ENCODE results near the gene CTSD.

The CTSD gene

DNA sequence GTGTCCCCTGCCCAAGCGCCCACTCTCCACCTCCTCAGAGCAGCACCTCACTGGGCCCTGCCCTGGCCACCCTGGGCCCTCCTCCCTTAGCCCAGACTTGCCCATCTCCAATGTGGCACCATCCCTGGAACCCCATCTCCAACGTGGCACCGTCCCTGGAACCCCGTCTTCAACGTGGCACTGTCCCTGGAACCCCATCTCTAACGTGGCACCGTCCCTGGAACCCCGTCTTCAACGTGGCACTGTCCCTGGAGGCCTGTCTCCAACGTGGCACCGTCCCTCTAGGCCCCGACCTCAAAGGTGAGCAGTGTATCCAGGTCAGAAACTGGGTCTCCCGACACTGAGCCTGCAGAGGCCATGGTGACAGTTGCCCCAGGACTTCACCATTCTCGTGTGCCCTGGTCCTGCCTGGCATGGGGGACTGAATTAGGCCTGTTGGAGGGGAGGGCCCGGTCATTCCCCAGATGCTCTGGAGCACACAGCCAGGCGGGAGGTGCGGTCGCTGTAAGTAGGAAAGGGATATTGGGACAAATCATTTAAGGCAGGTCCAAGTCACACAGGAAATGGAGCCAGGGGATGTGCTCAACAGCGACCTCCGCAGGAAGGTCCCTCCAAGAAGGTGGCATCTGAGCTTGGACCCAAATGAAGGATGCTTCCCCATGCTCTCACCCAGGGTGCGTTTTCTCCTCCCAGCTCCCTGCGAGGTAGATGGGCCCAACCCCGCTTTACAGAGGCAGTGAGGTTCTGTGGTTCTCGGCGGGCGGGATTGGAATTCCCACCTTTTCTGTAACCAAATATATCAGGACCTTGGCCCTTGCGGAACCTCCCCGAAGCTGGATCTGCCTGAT lies 2.4 kb upstream of the CTSD start:
- TF ChIP-seq TAF1 (IDR thresholded peaks at IDR 0.05; ENCODE audit: borderline replicate concordance, insufficient read depth, low read length) = no peak
- TF ChIP-seq SIN3A (IDR thresholded peaks at IDR 0.05; ENCODE audit: borderline replicate concordance, insufficient read depth, low read length) = no peak
- no peak for TF ChIP-seq POLR2AphosphoS5 (IDR thresholded peaks at IDR 0.05; ENCODE audit: low read depth, low read length)
- TF ChIP-seq REST (IDR thresholded peaks at IDR 0.05; ENCODE audit: insufficient read depth in 1 of 2, low read depth in 2 of 2, low read length in 2 of 2) = no peak
- TF ChIP-seq FOXP2 (optimal IDR thresholded peaks at IDR 0.05; ENCODE audit: borderline replicate concordance, extremely low read depth, extremely low read length, insufficient read depth) = no peak

DNA sequence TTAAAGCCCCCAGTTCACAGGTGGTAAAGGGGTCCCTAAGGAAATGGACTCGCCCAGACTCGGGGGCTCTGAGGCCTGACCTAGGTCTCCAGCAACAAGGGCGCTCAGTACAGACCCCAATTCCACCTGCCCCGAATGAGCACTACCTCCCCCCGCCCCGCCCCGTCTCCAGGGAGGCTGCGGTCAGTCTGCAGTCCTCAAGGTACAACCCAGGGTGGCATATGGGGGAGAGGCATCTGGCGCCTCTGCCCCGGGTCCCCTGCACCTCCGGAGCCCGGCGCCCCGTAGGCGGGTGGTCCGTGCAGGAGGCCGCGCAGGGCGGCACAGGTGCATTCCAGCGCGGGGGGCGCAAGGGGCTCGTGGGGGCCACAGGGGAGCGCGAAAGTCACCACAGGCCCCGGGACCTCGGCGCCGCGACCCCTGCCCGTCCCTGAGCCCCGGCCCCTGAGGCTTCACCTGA lies 361 bp downstream of the CTSD start:
- TF ChIP-seq REST (IDR thresholded peaks at IDR 0.05; ENCODE audit: insufficient read depth in 1 of 2, low read depth in 2 of 2, low read length in 2 of 2) = no peak
- TF ChIP-seq SIN3A (IDR thresholded peaks at IDR 0.05; ENCODE audit: borderline replicate concordance, insufficient read depth, low read length) = no peak
- no peak for TF ChIP-seq FOXP2 (optimal IDR thresholded peaks at IDR 0.05; ENCODE audit: borderline replicate concordance, extremely low read depth, extremely low read length, insufficient read depth)
- no peak for TF ChIP-seq POLR2AphosphoS5 (IDR thresholded peaks at IDR 0.05; ENCODE audit: low read depth, low read length)
- no peak for TF ChIP-seq TAF1 (IDR thresholded peaks at IDR 0.05; ENCODE audit: borderline replicate concordance, insufficient read depth, low read length)

DNA sequence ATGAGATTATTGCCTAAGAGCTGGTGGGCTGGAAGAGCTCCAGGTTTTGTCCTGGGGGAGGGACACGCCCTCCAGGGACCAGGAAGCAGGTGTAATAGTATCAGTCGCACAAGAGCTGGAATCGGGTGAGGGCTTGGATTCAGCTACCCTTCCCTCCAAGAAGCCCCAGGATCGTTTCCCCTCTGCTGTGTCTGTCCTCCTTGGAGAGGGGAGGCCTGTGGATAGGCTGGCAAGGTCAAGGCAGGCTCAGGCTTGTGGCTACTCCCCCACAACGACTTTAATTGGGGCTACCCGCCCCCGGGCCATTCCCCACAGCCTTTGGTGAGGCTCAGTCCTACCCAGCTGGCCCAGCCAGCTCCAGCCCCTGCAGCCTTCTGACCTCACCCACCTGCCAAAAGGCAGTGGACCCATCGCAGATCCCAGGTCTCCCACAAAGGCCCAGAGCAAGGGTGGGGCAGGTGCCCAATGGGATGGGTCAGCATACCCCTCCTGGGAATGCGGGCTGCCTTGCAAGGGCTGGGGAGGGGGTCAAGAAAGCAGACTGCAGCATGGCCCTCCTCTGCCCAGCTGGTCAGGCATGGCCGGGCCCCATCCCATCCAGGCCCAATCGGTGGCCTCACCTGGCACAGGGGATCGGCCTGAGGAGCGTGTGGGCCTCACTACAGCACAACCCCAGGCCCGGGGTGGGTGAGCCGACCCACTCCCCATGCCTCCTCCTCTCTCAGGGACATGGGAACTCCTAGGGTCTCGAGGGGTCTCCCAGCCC lies 1.0 kb downstream of the CTSD start:
- TF ChIP-seq REST (IDR thresholded peaks at IDR 0.05; ENCODE audit: insufficient read depth in 1 of 2, low read depth in 2 of 2, low read length in 2 of 2) (0 out of 4 replicates have a peak, but pooled peaks of 1 of the 2 experiments have one; percentile 9), SIN3A (IDR thresholded peaks at IDR 0.05; ENCODE audit: borderline replicate concordance, insufficient read depth, low read length) (no peak)

- TF ChIP-seq FOXP2 (optimal IDR thresholded peaks at IDR 0.05; ENCODE audit: borderline replicate concordance, extremely low read depth, extremely low read length, insufficient read depth) (no peak), TAF1 (IDR thresholded peaks at IDR 0.05; ENCODE audit: borderline replicate concordance, insufficient read depth, low read length) (no peak), POLR2AphosphoS5 (IDR thresholded peaks at IDR 0.05; ENCODE audit: low read depth, low read length) (no peak), REST (IDR thresholded peaks at IDR 0.05; ENCODE audit: insufficient read depth in 1 of 2, low read depth in 2 of 2, low read length in 2 of 2) (no peak), SIN3A (IDR thresholded peaks at IDR 0.05; ENCODE audit: borderline replicate concordance, insufficient read depth, low read length) (no peak)
Measured at GRCh38 chr11:1761857-1762536, 1.7 kb downstream of the CTSD start.

Measured in PFSK-1 (cell line).